ENCODE measurements around the gene CBX6.

- TF ChIP-seq POLR2A (IDR thresholded peaks at IDR 0.05; ENCODE audit: low read length) (no peak), GATA1 (IDR thresholded peaks at IDR 0.05; ENCODE audit: low read depth, low read length) (no peak)
Measured at GRCh38 chr22:38820020-38820419, 52.0 kb downstream of the CBX6 start.

Measured in erythroblast (primary cell).